ENCODE results near the gene KCND2. TPM values are rescaled to one million over a fixed set of nuclear protein-coding genes. Genes with fewer than 3 reads are reported as not detected.

Gene KCND2
- total and polyA plus RNA-seq, 2 of the 4 experiments (the other 2 are of a cell fraction): under 0.01 TPM; not detected in 1

- H2BK120ac ChIP-seq (ENCODE audit: low read depth, low read length): no peak overlapping the region
- H3K9ac ChIP-seq (ENCODE audit: low read depth, low read length): no peak overlapping the region
- no peak overlapping the region for H2BK20ac ChIP-seq (ENCODE audit: low read depth, low read length)
- H3K18ac ChIP-seq (ENCODE audit: low read depth, low read length): no peak overlapping the region
- intact Hi-C loops (cut with micrococcal nuclease): no loop called here
- no peak overlapping the region for H4K91ac ChIP-seq (ENCODE audit: insufficient read depth, low read depth, low read length)
- H4K5ac ChIP-seq (ENCODE audit: low read depth, low read length): no peak overlapping the region
- H3K23ac ChIP-seq (ENCODE audit: low read depth, low read length): no peak overlapping the region
- no CpG with 5 or more reads among the region's 1 CpG for WGBS, 2 experiments (ENCODE audit: extremely low coverage in 2 of 2, insufficient read length in 1 of 2)
- no peak overlapping the region for H2AK5ac ChIP-seq (ENCODE audit: low read depth, low read length)
- no peak overlapping the region for H3K4me3 ChIP-seq (ENCODE audit: insufficient read depth, low read depth, low read length)
- no peak overlapping the region for H2BK5ac ChIP-seq (ENCODE audit: low read depth, low read length, poor library complexity, severe bottlenecking)
- no peak overlapping the region for H3K14ac ChIP-seq (replicated peaks; ENCODE audit: low read depth, low read length)
- no peak overlapping the region for H3K4me2 ChIP-seq (ENCODE audit: low read depth, low read length)
- ChIA-PET CTCF (interaction anchor here (0.8 kb wide), 1 partner anchor 16 kb away, joined by 4 read pairs; no protein-coding TSS in a partner anchor), POLR2A (ENCODE audit: unreplicated experiment) (no interaction called here)
- no peak overlapping the region for H4K8ac ChIP-seq (ENCODE audit: low read depth in 2 of 2, low read length in 2 of 2)
- H3K36me3 ChIP-seq (ENCODE audit: control insufficient read depth, insufficient read depth, low read length): no peaks in the 10 kb centered on the region
- H3K79me1 ChIP-seq (ENCODE audit: low read depth in 1 of 2, low read length in 2 of 2): no peaks in the 10 kb centered on the region
- no peak overlapping the region for H2AFZ ChIP-seq (replicated peaks; ENCODE audit: low read length, poor library complexity)
- no peaks in the 10 kb centered on the region for H4K20me1 ChIP-seq (ENCODE audit: insufficient read depth, low read length)
- H3K56ac ChIP-seq (ENCODE audit: extremely low read depth, insufficient read depth, low read length): no peak overlapping the region
- in situ Hi-C loops (cut with MboI; ENCODE audit: low sequenced_read_pairs): no loop called here
- H2AK9ac ChIP-seq (replicated peaks; ENCODE audit: low read depth, low read length, poor library complexity): no peak overlapping the region
- no peak for DNase-seq
- no TSS peak for BruUV-seq (replicated peaks)
- no peaks in the 10 kb centered on the region for H3K9me1 ChIP-seq (ENCODE audit: insufficient read depth, low read length)
- ATAC-seq (ENCODE audit: low read depth): no peak
- dilution Hi-C loops (cut with HindIII; ENCODE audit: low sequenced_read_pairs, unreplicated experiment): no loop called here
- TF ChIP-seq CEBPB (IDR thresholded peaks at IDR 0.05; ENCODE audit: low read depth, low read length) (no peak), USF2 (IDR thresholded peaks at IDR 0.05; ENCODE audit: low read depth, low read length) (no peak), CHD1 (IDR thresholded peaks at IDR 0.05; ENCODE audit: low read depth, low read length) (no peak), MAFK (IDR thresholded peaks at IDR 0.05; ENCODE audit: low read depth, low read length) (no peak), SMC3 (IDR thresholded peaks at IDR 0.05; ENCODE audit: low read depth, low read length) (no peak), RFX5 (IDR thresholded peaks at IDR 0.05; ENCODE audit: low read depth, low read length) (no peak)
- no peaks in the 10 kb centered on the region for H3K9me3 ChIP-seq (ENCODE audit: control insufficient read depth, insufficient read depth, low read length)
- no peaks in the 10 kb centered on the region for H3K4me1 ChIP-seq (ENCODE audit: control insufficient read depth, insufficient read depth, low read length)
- H2BK15ac ChIP-seq (ENCODE audit: low read depth, low read length): no peak overlapping the region
- H3K27ac ChIP-seq (ENCODE audit: insufficient read depth, low read length): no peak overlapping the region
- H3K4ac ChIP-seq (ENCODE audit: low read depth, low read length): no peak overlapping the region
- H3K27me3 ChIP-seq (ENCODE audit: control insufficient read depth, insufficient read depth, low read length): no peaks in the 10 kb centered on the region
Observed at GRCh38 chr7:120538335-120538734, 265.4 kb downstream of the KCND2 start.
